ENCODE data around the gene THBS2.

DNA sequence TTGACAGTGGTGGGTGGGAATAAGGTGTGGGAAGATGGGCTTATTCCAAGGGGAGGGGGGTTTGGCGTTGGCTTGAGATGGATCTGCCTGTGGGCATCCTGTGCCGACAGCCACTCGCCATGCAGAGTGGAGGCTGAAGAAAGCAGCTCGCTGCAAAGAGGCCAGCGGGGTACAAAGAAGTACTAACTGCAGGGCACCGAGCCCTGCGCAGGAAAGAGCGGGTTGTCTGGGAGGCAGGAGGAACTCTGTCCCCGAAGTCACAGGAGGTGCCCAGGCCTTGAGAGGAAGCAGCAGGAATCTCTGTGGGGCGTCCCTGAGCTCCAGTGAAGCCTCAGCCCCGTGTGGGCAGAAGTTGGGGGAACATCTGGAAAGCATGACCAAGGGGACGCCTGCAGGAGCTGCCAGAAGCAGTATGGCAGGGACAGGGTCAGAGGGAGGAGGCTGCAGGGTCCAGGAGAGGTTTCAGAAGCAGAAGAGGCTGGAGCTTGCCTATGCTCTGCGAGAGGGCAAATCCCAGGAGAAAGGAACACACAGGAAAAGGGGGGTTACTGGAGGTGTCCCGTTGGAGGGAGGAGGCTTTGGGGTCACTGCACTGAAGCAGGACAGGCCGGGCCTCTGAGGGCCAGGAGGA is 77.2 kb downstream of the THBS2 start:
- TF ChIP-seq, protein P1, sequence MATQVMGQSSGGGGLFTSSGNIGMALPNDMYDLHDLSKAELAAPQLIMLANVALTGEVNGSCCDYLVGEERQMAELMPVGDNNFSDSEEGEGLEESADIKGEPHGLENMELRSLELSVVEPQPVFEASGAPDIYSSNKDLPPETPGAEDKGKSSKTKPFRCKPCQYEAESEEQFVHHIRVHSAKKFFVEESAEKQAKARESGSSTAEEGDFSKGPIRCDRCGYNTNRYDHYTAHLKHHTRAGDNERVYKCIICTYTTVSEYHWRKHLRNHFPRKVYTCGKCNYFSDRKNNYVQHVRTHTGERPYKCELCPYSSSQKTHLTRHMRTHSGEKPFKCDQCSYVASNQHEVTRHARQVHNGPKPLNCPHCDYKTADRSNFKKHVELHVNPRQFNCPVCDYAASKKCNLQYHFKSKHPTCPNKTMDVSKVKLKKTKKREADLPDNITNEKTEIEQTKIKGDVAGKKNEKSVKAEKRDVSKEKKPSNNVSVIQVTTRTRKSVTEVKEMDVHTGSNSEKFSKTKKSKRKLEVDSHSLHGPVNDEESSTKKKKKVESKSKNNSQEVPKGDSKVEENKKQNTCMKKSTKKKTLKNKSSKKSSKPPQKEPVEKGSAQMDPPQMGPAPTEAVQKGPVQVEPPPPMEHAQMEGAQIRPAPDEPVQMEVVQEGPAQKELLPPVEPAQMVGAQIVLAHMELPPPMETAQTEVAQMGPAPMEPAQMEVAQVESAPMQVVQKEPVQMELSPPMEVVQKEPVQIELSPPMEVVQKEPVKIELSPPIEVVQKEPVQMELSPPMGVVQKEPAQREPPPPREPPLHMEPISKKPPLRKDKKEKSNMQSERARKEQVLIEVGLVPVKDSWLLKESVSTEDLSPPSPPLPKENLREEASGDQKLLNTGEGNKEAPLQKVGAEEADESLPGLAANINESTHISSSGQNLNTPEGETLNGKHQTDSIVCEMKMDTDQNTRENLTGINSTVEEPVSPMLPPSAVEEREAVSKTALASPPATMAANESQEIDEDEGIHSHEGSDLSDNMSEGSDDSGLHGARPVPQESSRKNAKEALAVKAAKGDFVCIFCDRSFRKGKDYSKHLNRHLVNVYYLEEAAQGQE (IDR thresholded peaks at IDR 0.05; ENCODE audit: insufficient read depth in 1 of 2, low read depth in 2 of 2, low read length in 2 of 2) = no peak
- TF ChIP-seq POLR2AphosphoS5 (IDR thresholded peaks at IDR 0.05; ENCODE audit: low read depth, low read length) (no peak), SIN3A (IDR thresholded peaks at IDR 0.05; ENCODE audit: borderline replicate concordance, insufficient read depth, low read length) (no peak), TAF1 (IDR thresholded peaks at IDR 0.05; ENCODE audit: borderline replicate concordance, insufficient read depth, low read length) (no peak)
